Upper lobe of right lung (tissue), 1 donor: ENCODE results near the gene MRPS34. TPM values are rescaled to one million over a fixed set of nuclear protein-coding genes. Genes with fewer than 3 reads are reported as not detected.

Source experiments
- ATAC-seq: fragments of 200-7000 bp; cut with Tn5 transposase; one replicate; pipeline ENCODE4 v1.9.1; 2020; ENCODE audit warnings: mild to moderate bottlenecking, moderate library complexity
- DNase-seq: peaks from one replicate; pipeline ENCODE4 v3.0.0-alpha.2; 2020
- H3K27ac ChIP-seq: fragments of 200-600 bp; one replicate; pipeline ENCODE4 v1.8.0; 2022
- H3K27me3 ChIP-seq: fragments of 200-600 bp; one replicate; pipeline ENCODE4 v1.8.0; 2022; ENCODE audit warnings: mild to moderate bottlenecking
- H3K36me3 ChIP-seq: fragments of 200-600 bp; one replicate; pipeline ENCODE4 v1.8.0; 2022
- H3K4me1 ChIP-seq: fragments of 200-600 bp; one replicate; pipeline ENCODE4 v1.8.0; 2022
- H3K4me3 ChIP-seq: fragments of 200-600 bp; one replicate; pipeline ENCODE4 v1.8.0; 2022; ENCODE audit warnings: mild to moderate bottlenecking
- H3K9me3 ChIP-seq: fragments of 200-600 bp; one replicate; pipeline ENCODE4 v1.8.0; 2022
- CTCF ChIP-seq: fragments of 200-600 bp; IDR thresholded peaks from one replicate; pipeline ENCODE4 v1.8.0; 2022; ENCODE audit warnings: antibody characterized with exemption
- intact Hi-C: fragments of 100-400 bp; cut with DNase I; formaldehyde crosslinking; loops from one replicate; pipeline ENCODE4 v1.11.0; 2022
- total RNA-seq: library from RNA; stranded (reverse); fragmentation: NEBNext Ultra II Directional; extraction: Animal tissue kit (Norgen Biotek cat#: 25700); gene quantifications from one replicate; pipeline ENCODE4 v1.2.1, GENCODE V29; 2021
- donor health status: DM: no; HTN: yes; CAD: no; lungs with severe emphysema.

Gene MRPS34
- total RNA-seq, 1 donor from 2014 or later, result 62.7 TPM

GRCh38 chr16:1760911-1761310, 12.0 kb downstream of the MRPS34 start:
- Histone ChIP-seq H3K4me3 (no peak overlapping the region), H3K27ac (no peak overlapping the region), H3K9me3 (no peaks in the 10 kb centered on the region), H3K36me3 (peaks cover 61% of the 10 kb centered on the region), H3K27me3 (no peaks in the 10 kb centered on the region), H3K4me1 (no peaks in the 10 kb centered on the region)
- intact Hi-C loops, result no loop called here
- ATAC-seq (no peak), DNase-seq (no peak)
- no peak for TF ChIP-seq CTCF

GRCh38 chr16:1759511-1759910, 13.4 kb downstream of the MRPS34 start:
- Histone ChIP-seq H3K4me3 (no peak overlapping the region), H3K4me1 (no peaks in the 10 kb centered on the region), H3K27ac (no peak overlapping the region), H3K27me3 (no peaks in the 10 kb centered on the region), H3K36me3 (peaks cover 51% of the 10 kb centered on the region), H3K9me3 (no peaks in the 10 kb centered on the region)
- no peak for TF ChIP-seq CTCF
- intact Hi-C loops, result no loop called here
- ATAC-seq (no peak), DNase-seq (no peak)

GRCh38 chr16:1758923-1759322, 14.0 kb downstream of the MRPS34 start:
- DNase-seq (no peak), ATAC-seq (no peak)
- H3K27me3 ChIP-seq, result no peaks in the 10 kb centered on the region
- TF ChIP-seq CTCF, result no peak
- H3K4me3 ChIP-seq, result no peak overlapping the region
- H3K27ac ChIP-seq, result no peak overlapping the region
- no peaks in the 10 kb centered on the region for H3K9me3 ChIP-seq
- intact Hi-C loops, result no loop called here
- peaks cover 51% of the 10 kb centered on the region for H3K36me3 ChIP-seq
- no peaks in the 10 kb centered on the region for H3K4me1 ChIP-seq

GRCh38 chr16:1757714-1758461, 15.0 kb downstream of the MRPS34 start:
- Histone ChIP-seq H3K27ac (no peak overlapping the region), H3K9me3 (no peaks in the 10 kb centered on the region), H3K36me3 (peaks cover 49% of the 10 kb centered on the region), H3K4me3 (no peak overlapping the region), H3K4me1 (no peaks in the 10 kb centered on the region), H3K27me3 (no peaks in the 10 kb centered on the region)
- DNase-seq (no peak), ATAC-seq (no peak)
- intact Hi-C loops, result no loop called here
- TF ChIP-seq CTCF, result no peak

- Histone ChIP-seq H3K27me3 (no peaks in the 10 kb centered on the region), H3K9me3 (no peaks in the 10 kb centered on the region), H3K4me1 (no peaks in the 10 kb centered on the region), H3K4me3 (no peak overlapping the region), H3K36me3 (peaks cover 54% of the 10 kb centered on the region), H3K27ac (no peak overlapping the region)
- DNase-seq (no peak), ATAC-seq (no peak)
- intact Hi-C loops, result no loop called here
- TF ChIP-seq CTCF, result no peak
These were observed 18.7 kb downstream of the MRPS34 start for GRCh38 chr16:1754204-1754603.

- Histone ChIP-seq H3K27ac (no peak overlapping the region), H3K4me1 (no peaks in the 10 kb centered on the region), H3K36me3 (peaks cover 60% of the 10 kb centered on the region), H3K9me3 (no peaks in the 10 kb centered on the region), H3K27me3 (no peaks in the 10 kb centered on the region), H3K4me3 (no peak overlapping the region)
- DNase-seq (no peak), ATAC-seq (no peak)
- intact Hi-C loops, result no loop called here
- TF ChIP-seq CTCF, result no peak
These were observed 20.1 kb downstream of the MRPS34 start for GRCh38 chr16:1752853-1753252.
